Ishikawa (cell line): ENCODE measurements around the gene NTSR1.

Source experiments
- TCF12 ChIP-seq: IDR thresholded peaks from 2 replicates; pipeline ENCODE4 v1.6.1; 2012; ENCODE audit warnings: low read depth
- TF ChIP-seq, protein P1 (sequence below): IDR thresholded peaks from 2 replicates; pipeline ENCODE4 v1.6.1; 2012; ENCODE audit warnings: low read depth, mild to moderate bottlenecking

DNA sequence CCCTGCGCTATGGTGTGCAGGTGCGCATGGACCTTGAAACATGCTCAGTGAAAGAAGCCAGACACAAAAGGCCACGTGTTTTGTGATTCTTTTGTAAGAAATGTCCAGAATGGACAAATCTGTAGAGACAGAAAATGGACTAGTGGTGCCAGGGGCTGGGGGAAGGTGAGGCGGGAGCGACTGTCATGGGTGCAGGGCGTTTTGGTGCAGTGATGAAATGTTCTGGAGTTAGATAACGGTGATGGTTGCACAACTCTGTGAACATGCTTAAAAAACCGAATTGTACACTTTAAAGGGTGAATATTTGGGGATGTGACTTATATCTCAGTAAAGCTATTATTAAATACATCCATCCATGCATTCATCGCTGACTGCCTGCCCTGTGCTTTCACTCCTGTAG lies 31.7 kb upstream of the NTSR1 start:
- no peak for TF ChIP-seq TCF12
- TF ChIP-seq, protein P1, sequence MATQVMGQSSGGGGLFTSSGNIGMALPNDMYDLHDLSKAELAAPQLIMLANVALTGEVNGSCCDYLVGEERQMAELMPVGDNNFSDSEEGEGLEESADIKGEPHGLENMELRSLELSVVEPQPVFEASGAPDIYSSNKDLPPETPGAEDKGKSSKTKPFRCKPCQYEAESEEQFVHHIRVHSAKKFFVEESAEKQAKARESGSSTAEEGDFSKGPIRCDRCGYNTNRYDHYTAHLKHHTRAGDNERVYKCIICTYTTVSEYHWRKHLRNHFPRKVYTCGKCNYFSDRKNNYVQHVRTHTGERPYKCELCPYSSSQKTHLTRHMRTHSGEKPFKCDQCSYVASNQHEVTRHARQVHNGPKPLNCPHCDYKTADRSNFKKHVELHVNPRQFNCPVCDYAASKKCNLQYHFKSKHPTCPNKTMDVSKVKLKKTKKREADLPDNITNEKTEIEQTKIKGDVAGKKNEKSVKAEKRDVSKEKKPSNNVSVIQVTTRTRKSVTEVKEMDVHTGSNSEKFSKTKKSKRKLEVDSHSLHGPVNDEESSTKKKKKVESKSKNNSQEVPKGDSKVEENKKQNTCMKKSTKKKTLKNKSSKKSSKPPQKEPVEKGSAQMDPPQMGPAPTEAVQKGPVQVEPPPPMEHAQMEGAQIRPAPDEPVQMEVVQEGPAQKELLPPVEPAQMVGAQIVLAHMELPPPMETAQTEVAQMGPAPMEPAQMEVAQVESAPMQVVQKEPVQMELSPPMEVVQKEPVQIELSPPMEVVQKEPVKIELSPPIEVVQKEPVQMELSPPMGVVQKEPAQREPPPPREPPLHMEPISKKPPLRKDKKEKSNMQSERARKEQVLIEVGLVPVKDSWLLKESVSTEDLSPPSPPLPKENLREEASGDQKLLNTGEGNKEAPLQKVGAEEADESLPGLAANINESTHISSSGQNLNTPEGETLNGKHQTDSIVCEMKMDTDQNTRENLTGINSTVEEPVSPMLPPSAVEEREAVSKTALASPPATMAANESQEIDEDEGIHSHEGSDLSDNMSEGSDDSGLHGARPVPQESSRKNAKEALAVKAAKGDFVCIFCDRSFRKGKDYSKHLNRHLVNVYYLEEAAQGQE: no peak
